Right renal cortex interstitium (tissue), 3 donors: ENCODE measurements around the gene C16orf92. TPM values are rescaled to one million over a fixed set of nuclear protein-coding genes. Genes with fewer than 3 reads are reported as not detected.
"Not testable (repeated sequence)": the region's sequence is repeated elsewhere in the genome, so short reads cannot be mapped to it uniquely, and the experiment has no call there.

Experiments used
- DNase-seq, 3 donors: peaks; one replicate each; pipeline ENCODE4 v3.0.0-alpha.2; 2013; ENCODE audit warnings: low read depth in 3 of 3, low spot score in 2 of 3
- polyA plus RNA-seq, 3 donors: library from polyadenylated mRNA; unstranded; fragments of 120-200 nt; gene quantifications; one replicate each; pipeline ENCODE4 v1.2.1, GENCODE V29; 2013; ENCODE audit not compliant: insufficient read length in 3 of 3

C16orf92 gene
- polyA plus RNA-seq, 3 donors, result not detected

DNA sequence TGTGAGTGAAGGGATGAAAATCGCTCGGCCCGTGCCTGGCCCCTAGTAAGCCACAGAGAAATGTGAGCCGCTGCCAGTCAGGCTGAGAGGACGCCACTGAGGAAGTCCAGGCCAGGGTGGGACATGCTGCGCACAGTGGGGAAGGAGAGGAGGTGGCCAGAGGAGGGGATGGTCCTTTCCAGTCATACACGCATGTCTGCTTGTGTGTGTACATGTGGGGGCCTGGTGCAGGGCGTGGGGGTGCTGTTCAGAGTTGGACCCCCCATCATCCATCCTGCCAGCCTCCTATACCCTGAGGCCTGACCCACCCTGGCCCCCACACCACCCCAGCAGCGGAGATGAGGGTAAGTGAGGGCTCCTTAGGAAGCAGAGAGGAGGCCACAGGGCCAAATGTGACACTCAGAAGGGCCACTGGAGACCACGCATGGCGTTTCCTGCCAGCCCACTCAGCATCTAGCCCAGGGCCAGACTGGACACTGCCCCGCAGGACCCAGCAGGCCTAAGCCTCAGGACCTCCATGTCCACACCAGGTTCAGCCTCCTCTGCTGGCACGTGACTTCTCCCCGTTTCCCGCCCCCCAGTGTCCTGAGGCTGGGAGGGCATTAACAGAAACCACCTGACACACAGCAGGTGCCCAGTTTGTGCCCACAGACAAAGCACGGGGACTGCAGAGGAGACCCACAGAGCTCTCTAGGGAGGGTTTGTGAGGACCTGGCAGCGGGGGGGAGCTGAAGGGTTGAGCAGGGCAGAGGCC lies 19.2 kb upstream of the C16orf92 start:
- DNase-seq, result no peak

DNA sequence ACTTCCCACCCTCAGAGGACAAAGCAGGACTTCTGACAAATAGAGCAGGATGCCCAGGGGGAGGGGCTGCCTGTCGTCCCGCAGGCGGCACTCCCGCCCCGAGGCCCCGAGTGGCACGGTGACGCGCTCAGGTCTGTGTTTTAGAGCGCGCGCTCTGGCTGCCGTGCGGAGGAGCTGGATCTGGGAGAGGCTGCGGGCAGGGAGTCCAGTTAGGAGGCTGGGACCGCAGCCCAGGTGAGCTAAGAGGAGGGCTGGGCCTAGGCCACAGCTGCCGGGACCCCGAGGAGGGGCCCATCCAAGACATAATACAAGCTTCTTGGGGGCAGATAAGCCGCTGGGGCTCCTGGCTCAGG lies 18.6 kb upstream of the C16orf92 start:
- DNase-seq, result no peak

DNA sequence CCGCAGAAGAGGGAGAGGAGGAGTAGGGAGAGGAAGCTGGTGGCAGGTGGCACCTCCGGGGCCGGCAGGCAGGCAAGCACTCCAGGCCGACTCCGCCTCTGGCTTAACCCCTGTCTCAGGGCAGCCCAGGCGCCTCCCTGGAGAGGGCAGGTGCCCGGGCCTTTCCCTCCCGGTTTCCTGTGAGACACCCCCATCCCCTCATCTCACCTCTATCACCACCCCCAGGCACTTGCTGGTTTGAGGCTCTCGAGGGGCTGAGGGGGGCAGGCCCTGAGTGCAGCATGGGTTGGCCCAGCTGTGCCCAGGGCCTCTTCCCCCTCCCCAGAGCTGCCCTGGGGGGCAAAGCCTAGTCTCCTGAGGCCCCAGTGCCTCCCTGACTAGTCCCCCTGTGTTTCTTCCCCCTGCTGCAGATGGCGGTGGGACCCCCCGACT lies 18.2 kb upstream of the C16orf92 start:
- no peak for DNase-seq

DNA sequence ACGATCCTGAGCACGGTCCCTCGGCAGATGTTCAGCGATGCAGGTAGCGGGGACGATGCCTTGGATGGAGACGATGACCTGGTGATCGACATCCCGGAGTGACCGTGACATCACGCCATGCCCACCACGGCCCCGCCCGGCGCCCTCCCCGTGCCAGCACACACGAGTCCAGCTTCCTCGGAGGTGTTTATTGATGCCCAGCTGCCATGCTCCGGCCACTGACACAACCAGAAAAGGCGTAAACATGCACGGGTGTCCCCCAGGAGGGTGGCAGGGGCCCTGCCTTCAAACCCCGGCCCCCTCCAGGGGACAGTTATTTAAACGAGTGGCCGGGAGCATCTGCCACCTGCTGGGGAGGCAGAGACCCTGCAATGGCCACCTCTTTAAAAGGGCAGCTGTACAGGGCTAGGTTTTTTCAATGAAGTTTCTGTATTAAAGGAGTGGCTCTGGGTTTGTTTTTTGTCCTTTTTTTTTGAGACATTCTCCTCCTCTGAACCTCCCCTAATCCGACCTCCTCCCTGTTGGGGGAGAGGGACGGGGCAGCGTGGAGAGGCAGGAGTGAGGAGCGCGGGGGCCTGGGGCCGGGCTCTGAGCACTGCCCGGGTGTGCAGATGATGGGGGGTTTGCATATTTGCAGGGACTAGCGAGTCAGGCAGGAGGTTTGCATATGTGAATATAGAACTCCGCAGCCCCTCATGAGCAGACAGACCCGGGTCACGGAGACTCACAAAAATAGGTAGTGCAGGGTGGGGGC lies 17.5 kb upstream of the C16orf92 start:
- DNase-seq, result no peak

DNA sequence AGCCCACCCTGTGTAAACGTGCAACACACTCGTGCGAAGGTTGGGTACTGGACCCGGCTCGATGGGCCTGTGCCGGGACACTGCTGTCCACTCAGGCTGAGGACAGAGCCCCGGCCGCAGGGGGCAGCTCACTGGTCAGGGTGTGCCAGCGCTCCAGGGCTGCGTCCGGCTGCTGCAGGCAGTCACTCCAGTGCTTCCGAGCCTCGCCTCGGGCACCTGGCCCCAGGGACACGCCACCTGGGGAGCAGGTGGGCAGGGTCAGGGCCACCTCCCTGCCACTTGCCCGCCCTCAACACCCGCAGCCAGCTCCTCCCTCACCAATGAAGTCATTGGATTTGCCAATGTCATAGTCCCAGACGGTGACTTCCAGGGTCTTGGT lies 16.9 kb upstream of the C16orf92 start:
- no peak for DNase-seq

DNA sequence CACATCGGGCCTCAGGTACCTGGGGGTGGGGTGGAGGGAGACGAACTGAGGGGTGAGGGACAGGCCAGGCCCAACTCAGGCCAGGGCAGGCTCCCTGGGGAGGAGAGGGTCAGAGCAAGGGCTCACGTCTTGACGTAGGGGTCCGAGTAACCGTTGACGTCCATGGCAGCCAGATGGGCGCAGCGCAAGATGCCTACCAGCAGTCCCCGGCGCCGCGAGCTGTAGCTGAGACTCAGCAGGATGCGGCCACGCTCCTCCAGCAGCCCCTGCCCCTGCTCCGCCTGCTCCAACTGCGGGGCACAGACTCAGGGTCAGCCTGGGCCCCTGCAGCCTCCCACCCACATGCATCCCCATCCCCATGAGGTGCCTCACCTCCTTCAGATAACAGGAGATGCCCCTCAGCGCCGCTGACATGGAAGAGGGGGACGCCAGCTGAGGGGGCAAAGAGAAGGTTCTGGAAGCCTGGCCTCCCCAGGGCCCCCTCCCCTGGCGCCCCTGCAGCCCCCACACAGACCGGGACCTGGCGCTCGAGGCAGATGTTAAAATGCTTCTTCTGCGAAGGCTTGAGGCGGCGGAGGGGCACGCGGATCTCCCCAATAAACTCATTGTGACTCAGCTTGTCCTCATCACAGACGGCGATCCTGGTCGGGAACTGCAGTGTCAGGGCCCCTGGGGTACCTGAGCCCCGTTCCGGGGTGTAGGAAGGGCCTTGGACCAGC lies 16.2 kb upstream of the C16orf92 start:
- DNase-seq, result no peak

DNA sequence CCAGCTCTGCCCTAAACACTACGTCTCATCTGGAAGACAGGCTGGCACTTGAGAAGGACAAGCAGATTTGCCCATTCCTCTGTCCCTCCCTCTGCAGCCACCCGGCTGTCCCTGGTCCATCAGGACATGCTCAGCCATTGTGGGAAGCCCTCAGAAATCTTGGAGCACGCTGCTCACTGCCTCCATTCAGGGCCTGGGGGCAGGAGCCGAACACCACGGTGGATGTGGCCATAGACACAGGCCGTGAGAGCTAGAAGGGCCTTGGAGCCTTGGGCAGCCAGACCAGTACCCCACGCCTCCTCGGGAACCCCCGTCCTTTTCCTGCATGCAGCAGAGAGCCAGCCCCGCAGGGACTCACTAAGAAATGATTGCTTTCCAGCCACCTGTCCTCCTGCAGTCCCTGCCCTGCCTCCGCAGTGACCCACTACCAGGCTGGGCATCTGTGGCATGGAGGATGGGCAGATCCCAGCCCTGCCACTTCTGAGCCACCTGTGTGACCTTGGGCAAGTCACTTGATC lies 15.6 kb upstream of the C16orf92 start:
- DNase-seq, result no peak

DNA sequence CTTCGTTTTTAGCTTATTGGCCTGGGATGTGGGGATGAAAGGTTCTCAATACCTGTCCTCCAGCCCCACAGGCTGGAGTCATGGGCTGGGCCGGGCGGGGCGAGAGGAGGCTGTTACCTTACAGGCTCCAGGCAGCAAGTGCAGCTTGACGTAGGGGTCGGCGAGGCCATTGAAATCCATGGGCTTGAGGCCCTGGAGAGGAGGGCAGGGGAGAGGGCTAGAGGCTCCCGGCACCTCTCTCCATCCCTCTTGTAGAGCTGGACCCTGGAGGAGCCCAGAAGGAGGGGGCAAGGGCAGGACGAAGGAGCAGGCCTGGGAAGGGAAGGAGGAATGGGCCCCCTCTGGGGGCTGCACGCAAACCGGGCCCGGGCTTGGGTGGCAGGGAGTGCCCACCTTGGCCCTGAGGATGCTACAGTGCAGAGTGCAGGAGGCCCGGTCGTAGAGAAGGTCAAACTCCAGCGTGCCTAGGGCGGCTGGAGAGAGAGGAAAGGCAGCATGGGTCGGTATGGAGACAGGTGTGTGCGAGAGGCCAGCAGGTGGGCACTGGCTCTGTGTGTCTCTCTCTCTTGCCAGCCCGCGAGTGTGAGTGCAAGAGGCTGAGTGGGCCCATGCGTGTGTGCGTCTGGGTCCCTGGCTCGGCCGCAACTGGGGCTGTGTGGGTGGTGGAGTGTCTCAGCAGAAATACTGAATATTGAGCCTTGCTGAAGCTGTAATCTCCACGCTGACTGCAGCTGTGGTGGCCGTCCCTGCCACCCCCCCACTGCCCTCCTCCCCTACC lies 13.7 kb upstream of the C16orf92 start:
- DNase-seq, result no peak

DNA sequence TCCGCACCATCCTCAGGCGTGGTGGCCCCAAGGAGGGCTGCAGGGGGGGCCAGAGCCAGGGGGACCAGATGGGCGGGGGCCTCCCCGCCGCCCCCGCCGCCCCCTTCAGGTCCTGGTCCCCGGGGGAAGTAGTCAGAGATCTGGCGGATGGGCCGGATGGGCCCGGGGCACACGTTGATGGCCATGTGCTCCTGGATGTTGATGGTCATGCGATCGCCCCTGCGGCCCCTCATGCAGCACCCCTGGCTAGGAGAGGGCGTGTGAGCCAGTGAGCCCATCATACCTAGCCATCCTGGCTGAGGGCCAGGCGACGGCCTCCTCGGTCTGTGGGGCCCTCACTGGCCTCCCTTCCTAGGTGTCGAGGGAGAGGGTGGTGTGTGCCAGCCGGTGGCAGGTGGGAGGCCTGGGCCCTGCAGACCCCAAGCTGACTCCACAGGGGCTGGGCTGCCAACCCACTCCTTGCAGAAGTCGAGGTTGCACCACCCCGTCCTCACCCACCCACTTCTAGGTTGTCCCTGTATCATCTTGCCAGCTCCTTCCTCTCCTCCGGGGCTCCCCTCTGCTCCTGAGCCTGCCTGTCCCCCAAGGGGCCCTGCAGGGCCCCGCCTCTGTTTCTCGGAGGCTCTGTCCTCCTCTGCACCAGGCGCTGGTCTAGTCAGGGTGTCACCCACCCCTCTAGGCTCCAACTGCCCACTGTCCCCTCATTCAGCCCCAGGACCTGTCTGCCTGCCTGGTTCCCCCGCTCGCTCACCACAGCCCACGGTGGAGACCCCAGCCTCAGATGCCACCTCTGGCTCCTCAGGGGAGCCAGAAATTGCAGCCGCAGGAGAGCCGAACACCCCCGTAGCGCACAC lies 12.8 kb upstream of the C16orf92 start:
- no peak for DNase-seq

DNA sequence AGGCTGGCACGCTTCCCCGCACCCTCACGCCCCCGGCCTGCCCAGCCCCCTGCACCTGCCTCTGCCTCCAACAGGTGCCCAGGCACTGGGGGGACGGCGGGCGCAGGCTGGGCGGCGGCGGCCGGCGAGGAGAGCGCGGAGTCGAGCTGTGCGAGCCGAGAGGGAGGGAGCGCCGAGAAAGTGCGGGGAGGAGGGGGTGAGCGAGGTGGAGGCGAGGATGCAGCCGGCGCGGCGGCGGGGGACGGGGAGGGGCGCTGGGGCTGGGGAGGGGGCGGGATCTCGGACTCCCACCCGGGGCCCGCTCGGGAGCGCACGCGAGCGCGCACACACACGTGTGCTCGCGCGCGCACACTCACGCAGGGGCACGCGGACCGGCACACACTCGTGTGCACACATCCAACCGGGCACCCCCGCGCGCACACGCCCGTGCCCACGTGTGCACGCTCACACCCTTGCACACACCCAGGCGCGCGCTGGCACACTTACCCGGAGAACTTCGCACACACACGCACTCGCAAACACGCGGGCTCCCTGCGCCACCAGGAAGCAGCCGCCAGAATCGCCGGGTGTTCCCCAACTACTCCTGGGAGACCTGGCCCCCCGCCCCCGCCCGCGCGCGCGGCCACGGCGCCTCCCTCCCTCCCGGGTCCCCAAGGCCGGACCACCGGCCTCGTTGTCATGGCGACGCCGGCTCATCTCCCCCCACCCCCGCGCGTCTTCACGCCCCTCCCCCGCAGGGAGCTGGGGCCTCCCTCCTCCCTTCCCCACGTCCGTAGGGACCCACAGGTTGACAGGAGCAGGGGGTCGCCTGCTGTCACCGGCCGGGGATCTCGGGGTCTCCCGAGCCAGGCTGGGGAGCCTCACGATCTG lies 11.9 kb upstream of the C16orf92 start, which contains the start of gene DOC2A:
Gene DOC2A (minus strand): TSS at position 184 of the 870 bp plus-strand sequence. CDS start 805 bp downstream, outside the sequence.
- no peak for DNase-seq

DNA sequence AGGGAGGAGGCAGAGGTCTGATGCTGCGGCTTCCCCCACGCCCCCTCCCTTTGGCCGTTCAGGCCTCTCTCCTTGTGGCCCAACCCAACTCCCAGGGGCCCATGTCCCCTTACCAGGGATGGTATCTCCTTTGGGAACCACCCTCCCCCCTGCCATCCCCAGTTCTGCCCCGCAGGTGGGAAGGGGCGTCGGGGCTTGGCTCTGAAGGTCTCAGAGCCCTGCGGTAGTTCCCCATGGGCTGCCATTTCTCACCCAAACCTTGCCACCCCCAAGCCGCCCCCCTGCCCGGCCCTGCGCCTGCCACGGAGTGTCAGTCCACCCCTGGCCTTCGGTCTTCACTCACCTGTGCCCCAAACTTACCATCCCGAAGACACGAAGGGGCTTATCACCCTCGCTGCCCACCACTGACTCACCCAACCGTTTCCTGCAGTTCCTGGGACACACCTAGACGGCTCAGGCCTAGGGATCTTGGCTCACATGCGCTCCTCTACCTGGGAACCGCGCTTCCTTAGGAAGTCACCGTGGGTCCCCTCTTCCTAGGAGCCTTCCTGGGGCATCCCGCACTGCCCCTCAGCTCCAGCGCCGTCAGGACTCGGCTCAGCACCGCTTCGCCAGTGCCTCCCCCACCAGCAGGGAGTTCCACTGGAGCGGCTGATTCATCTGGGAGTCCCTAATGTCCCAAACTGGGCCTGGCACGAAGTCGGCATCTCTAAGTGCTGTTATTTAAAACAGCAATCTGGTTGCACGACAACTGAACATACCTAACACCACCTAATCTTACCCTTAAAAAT lies 11.1 kb upstream of the C16orf92 start:
- no peak for DNase-seq

DNA sequence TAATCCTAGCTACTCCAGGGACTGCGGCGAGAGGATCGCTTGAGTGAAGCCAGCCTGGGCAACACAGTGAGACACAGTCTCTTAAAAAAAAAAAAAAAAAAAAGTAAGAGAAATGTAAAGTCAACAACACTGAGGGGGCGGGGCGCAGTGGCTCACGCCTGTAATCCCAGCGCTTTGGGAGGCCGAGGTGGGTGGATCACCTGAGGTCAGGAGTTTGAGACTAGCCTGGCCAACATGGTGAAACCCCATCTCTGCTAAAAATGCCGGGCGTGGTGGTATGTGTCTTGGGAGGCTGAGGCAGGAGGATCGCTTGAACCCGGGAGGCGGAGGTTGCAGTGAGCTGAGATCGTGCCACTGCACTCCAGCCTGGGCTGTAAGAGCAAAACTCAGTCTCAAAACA lies 10.4 kb upstream of the C16orf92 start:
- not testable (repeated sequence) for DNase-seq

DNA sequence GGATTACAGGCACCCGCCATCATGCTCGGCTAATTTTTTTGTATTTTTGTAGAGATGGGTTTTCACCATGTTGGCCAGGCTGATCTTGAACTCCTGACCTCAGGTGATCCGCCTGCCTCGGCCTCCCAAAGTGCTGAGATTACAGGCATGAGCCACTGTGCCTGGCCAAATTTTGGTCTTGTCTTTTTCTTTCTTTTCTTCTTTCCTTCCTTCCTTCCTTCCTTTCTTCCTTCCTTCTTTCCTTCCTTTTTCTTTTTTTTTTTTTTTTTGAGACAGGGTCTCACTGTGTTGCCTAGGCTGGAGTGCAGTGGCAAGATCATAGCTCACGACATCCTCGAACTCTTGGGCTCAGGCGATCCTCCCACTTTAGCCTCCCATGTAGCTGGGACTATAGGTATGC lies 7.5 kb upstream of the C16orf92 start:
- not testable (repeated sequence) for DNase-seq

DNA sequence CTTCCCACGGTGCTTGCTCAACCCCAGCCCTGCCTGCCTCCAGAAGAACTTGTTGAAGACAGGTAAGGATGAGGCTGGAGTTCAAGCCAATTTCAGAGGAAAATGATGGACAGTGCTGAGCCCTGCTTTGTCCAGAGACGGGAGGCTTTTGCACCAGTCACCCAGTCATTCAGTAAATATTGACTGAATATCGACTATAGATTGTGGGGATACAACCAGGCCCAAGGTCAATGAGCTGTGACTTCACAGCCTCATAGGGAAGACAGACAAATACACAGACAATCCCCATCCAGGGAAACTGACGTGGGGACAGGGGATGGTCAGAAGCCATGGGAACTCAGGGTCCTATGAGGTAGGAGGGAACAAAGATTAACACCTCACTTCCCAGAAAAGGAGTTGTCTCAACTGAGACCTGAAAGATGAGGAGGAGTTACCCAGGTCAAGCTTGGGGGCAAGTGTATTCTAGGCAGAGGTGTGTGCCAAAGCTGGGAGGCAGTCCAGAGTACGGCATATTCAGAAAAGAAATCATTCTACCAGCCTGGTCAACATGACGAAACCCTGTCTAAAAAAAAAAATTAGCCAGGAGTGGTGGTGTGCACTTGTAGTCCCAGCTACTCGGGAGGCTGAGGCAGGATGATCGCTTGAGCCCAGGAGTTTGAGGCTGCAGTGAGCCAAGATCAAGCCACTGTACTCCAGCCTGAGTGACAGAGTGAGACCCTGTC lies 6.3 kb upstream of the C16orf92 start:
- DNase-seq, result no peak

DNA sequence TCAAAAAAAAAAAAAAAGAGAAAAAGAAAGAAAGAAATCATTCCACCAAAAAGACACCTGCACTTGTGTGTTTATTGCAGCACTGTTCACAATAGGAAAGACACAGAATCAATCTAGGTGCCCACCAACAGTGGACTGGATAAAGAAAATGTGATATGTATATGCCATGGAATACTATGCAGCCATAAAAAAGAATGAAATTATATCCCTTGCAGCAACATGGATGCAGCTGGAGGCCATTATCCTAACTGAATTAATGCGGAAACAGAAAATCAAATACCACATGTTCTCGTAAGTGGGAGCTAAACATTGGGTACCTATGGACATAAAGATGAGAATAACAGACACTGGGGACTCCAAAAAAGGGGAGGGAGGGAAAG lies 5.7 kb upstream of the C16orf92 start:
- DNase-seq, result no peak

DNA sequence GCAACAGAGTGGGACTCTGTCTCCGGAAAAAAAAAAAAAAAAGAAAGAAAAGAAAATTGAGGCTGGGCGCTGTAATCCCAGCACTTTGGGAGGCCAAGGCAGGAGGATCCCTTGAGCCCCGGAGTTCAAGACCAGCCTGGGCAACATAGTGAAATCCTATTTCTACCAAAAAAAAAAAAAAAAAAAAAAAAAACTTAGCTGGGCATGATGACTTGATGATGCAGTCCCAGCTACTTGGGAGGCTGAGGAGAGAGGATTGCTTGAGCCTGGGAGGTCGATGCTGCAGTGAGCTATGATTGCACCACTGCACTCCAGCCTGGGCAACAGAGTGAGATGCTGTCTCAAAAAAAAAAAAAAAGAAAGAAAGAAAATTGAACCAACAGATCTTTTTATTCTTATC lies 5.1 kb upstream of the C16orf92 start:
- not testable (repeated sequence) for DNase-seq

DNA sequence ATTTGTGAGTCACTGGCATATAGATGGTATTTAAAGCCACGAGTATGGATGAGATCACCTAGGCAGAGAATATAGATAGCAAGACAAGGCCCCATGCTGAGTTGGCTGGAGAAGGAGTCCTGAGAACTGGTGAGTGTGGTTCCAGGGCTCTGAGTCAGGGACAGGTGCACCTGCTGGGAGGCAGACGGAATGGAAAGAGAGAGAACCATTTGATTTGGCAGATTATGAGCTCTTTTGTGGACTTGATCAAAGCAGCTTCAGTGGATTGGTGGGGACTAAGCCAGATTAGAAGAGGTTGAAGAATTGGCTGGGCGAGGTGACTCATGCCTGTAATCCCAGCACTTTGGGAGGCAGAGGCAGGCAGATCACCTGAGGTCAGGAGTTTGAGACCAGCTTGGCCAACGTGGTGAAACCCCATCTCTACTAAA lies 4.3 kb upstream of the C16orf92 start:
- no peak for DNase-seq
